Mesothelial cell of epicardium (in vitro differentiated cells): ENCODE measurements around the gene SEMA5B. TPM values are rescaled to one million over a fixed set of nuclear protein-coding genes. Genes with fewer than 3 reads are reported as not detected.

ENCODE experiments used
- DNase-seq, 2 experiments: peaks; one replicate each; pipeline ENCODE4 v3.0.0; 2021; ENCODE audit warnings: low spot score in 2 of 2; ENCODE audit not compliant: unreplicated experiment in 2 of 2
- H3K27ac Mint-ChIP-seq: 2 replicates; pipeline ENCODE4 v1.8.0; 2021; ENCODE audit warnings: mixed read lengths
- H3K27me3 Mint-ChIP-seq: 2 replicates; pipeline ENCODE4 v1.8.0; 2021; ENCODE audit warnings: low read depth, mixed read lengths
- H3K36me3 Mint-ChIP-seq: 2 replicates; pipeline ENCODE4 v1.8.0; 2021; ENCODE audit warnings: mixed read lengths
- H3K4me1 Mint-ChIP-seq: 2 replicates; pipeline ENCODE4 v1.8.0; 2021; ENCODE audit warnings: mixed read lengths
- H3K4me3 Mint-ChIP-seq: 2 replicates; pipeline ENCODE4 v1.8.0; 2021; ENCODE audit warnings: mild to moderate bottlenecking, moderate library complexity, mixed read lengths
- H3K9me3 Mint-ChIP-seq: 2 replicates; pipeline ENCODE4 v1.8.0; 2021; ENCODE audit warnings: mixed read lengths
- total RNA-seq: library from RNA; stranded (reverse); gene quantifications from 3 replicates; pipeline ENCODE4 v1.2.1, GENCODE V29; 2021
- TF ChIP-seq, protein P1 (sequence below): fragments of 200-600 bp; sonication (generic); IDR thresholded peaks from one replicate; pipeline ENCODE4 v1.5.0; 2021; ENCODE audit warnings: antibody characterized with exemption; ENCODE audit not compliant: unreplicated experiment

Gene SEMA5B
- total RNA-seq, 1 donor from 2014 or later = 0.27 TPM

DNA sequence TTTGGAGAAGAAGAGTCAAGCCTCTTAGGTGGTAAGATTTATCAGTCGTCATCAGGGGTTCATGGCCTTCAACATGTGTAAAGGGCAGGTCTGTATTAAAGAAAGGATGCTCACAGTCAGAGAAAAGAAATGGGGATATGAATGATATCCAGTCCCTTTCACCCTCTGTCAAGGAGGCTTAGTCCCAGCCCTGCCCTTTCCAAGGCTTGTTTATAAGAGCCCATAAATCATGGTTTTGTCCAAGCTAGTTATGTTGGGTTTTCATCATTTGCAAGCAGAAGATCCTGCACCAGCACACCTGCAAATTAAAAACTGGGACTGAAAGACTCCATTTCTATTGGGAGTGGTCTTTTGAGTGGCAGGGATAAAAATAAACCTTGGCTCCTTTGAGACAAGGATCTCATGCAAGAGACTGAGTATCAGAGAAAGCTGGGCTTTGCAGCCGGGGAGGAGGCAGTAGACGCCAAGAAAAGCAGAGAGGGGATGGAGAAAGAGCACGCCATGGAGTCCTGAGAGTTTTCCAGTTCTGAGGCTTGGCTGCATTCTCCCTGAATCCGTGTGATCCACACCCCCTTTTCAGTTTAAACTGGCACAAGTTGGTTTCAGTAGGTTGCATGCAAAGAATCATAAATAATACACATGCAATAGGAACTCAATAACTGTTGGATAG, 26.7 kb upstream of the SEMA5B start:
- TF ChIP-seq, protein P1, sequence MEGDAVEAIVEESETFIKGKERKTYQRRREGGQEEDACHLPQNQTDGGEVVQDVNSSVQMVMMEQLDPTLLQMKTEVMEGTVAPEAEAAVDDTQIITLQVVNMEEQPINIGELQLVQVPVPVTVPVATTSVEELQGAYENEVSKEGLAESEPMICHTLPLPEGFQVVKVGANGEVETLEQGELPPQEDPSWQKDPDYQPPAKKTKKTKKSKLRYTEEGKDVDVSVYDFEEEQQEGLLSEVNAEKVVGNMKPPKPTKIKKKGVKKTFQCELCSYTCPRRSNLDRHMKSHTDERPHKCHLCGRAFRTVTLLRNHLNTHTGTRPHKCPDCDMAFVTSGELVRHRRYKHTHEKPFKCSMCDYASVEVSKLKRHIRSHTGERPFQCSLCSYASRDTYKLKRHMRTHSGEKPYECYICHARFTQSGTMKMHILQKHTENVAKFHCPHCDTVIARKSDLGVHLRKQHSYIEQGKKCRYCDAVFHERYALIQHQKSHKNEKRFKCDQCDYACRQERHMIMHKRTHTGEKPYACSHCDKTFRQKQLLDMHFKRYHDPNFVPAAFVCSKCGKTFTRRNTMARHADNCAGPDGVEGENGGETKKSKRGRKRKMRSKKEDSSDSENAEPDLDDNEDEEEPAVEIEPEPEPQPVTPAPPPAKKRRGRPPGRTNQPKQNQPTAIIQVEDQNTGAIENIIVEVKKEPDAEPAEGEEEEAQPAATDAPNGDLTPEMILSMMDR = no peak
- no peaks in the 10 kb centered on the region for H3K36me3 Mint-ChIP-seq
- H3K27ac Mint-ChIP-seq = no peak overlapping the region
- DNase-seq = no peak
- no peak overlapping the region for H3K4me3 Mint-ChIP-seq
- no peaks in the 10 kb centered on the region for H3K9me3 Mint-ChIP-seq
- H3K27me3 Mint-ChIP-seq = no peaks in the 10 kb centered on the region
- H3K4me1 Mint-ChIP-seq = peaks cover 5% of the 10 kb centered on the region

DNA sequence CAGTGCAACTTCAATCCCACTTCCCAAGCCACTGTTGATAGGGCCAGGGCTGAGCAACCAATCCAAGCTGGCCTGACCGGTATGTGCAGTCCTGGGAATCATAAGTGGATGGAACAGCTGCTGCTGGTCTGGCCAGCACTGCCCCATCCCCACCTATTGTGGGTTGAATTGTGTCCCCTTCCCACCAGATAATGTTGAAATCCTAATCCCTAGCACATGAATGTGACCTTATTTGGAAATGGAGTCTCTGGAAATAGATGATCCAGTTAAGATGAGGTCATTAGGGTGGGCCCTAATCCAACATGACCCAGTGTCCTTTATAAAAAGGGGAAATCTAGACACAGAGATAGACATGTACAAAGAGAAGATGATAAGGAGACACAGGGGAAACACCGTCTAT, 25.5 kb upstream of the SEMA5B start:
- DNase-seq = no peak
- Mint-ChIP-seq H3K4me1 (peaks cover 5% of the 10 kb centered on the region), H3K27me3 (no peaks in the 10 kb centered on the region), H3K4me3 (no peak overlapping the region), H3K36me3 (no peaks in the 10 kb centered on the region), H3K9me3 (peaks cover 5% of the 10 kb centered on the region), H3K27ac (no peak overlapping the region)
- TF ChIP-seq, protein P1 = no peak

GRCh38 chr3:123050666-123051065, 23.1 kb upstream of the SEMA5B start:
- Mint-ChIP-seq H3K36me3 (no peaks in the 10 kb centered on the region), H3K27ac (no peak overlapping the region), H3K4me3 (no peak overlapping the region), H3K27me3 (no peaks in the 10 kb centered on the region), H3K4me1 (peaks cover 5% of the 10 kb centered on the region), H3K9me3 (peaks cover 7% of the 10 kb centered on the region)
- DNase-seq = no peak
- TF ChIP-seq, protein P1 = no peak

GRCh38 chr3:123048480-123049237, 21.1 kb upstream of the SEMA5B start:
- TF ChIP-seq, protein P1 = no peak
- peaks cover 2% of the 10 kb centered on the region for H3K27me3 Mint-ChIP-seq
- peaks cover 5% of the 10 kb centered on the region for H3K4me1 Mint-ChIP-seq
- no peaks in the 10 kb centered on the region for H3K36me3 Mint-ChIP-seq
- H3K9me3 Mint-ChIP-seq = peaks cover 7% of the 10 kb centered on the region
- H3K27ac Mint-ChIP-seq = no peak overlapping the region
- no peak overlapping the region for H3K4me3 Mint-ChIP-seq
- DNase-seq = no peak

DNA sequence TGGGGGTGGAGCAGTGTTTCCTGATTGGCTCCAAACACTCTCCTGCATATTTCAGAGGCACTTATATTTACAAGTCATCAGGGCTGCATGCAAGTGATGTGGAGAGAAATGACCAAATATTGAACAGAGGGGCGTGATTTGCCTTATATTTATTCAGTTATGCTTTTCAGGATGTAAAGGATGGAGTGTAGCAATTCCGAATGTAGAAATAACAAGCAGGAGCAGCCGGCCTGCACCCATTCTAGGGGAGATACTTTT, 19.4 kb upstream of the SEMA5B start:
- no peak for DNase-seq
- no peaks in the 10 kb centered on the region for H3K36me3 Mint-ChIP-seq
- TF ChIP-seq, protein P1 = no peak
- H3K27ac Mint-ChIP-seq = no peak overlapping the region
- peaks cover 5% of the 10 kb centered on the region for H3K4me1 Mint-ChIP-seq
- no peak overlapping the region for H3K4me3 Mint-ChIP-seq
- peaks cover 2% of the 10 kb centered on the region for H3K27me3 Mint-ChIP-seq
- peaks cover 7% of the 10 kb centered on the region for H3K9me3 Mint-ChIP-seq
